Measurements from ENCODE around the gene STT3A.
A peak's percentile ranks its signal among the peaks of the same experiment; 100 is the strongest.

DNA sequence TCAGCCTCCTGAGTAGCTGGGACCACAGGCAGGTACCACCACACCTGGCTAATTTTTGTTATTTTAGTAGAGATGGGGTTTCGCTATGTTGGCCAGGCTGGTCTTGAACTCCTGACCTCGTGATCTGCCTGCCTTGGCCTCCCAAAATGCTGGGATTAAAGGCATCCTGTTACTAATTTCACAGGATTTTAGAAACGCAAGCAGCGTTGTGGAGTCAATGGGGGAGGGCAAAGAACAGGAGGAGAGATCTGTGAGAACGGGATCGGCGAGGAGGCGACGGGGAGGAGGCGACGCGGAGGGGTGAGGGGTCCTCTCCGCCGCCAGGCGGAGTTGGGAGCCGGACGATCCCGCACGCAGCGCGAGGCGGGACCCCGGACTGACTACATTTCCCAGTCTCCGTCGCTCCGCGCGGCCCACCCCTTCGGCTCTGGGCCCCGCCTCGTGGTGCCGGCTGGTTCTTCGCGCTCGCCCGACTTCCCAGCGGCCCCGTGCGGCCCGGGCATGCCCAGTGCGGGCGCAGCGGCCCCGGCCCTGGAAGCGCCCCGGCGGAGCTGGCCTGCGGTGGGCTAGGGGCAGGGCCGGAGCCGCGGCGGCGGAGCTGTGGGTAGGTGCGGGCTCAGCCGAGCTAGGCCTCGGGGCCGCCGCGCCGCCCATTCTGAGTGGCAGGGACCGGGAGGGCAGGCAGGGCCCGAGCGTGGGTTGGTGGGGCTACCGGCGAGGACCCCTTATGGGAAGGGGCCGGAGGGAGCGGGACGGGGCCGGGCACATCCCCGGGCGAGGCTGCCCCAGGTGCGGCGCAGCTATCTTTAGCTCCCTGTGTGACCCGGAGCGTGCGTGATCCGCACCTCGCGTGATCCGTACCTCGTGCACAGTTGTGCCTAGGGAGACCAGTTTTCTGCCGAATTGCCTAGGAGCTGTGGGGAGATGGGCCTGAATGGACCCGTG, 23.4 kb upstream of the STT3A start, which contains the start of gene EI24:
- TF ChIP-seq, protein P1, sequence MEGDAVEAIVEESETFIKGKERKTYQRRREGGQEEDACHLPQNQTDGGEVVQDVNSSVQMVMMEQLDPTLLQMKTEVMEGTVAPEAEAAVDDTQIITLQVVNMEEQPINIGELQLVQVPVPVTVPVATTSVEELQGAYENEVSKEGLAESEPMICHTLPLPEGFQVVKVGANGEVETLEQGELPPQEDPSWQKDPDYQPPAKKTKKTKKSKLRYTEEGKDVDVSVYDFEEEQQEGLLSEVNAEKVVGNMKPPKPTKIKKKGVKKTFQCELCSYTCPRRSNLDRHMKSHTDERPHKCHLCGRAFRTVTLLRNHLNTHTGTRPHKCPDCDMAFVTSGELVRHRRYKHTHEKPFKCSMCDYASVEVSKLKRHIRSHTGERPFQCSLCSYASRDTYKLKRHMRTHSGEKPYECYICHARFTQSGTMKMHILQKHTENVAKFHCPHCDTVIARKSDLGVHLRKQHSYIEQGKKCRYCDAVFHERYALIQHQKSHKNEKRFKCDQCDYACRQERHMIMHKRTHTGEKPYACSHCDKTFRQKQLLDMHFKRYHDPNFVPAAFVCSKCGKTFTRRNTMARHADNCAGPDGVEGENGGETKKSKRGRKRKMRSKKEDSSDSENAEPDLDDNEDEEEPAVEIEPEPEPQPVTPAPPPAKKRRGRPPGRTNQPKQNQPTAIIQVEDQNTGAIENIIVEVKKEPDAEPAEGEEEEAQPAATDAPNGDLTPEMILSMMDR (IDR thresholded peaks at IDR 0.05): peak; percentile 43 to 66 (median 66)
- no peak for TF ChIP-seq POLR2A (IDR thresholded peaks at IDR 0.05)

Data from testis (tissue), 2 donors.